ENCODE results near the gene INPP5J. TPM values are rescaled to one million over a fixed set of nuclear protein-coding genes. Genes with fewer than 3 reads are reported as not detected.

INPP5J gene
- total and polyA plus RNA-seq, 10 of the 15 experiments (the other 5 are each of a cell fraction or from before 2014, with no cell fraction given): 0.18 to 2.8 (median 1.5) TPM; not detected in 1

- no peaks in the 10 kb centered on the region for H3K9me3 ChIP-seq (replicated peaks; ENCODE audit: control insufficient read depth, insufficient read depth, low read length)
- ChIA-PET CTCF (interaction anchor here (0.9 to 1.8 kb wide), 7 partner anchors 9 to 332 kb away, joined by 3 to 6 read pairs (median 4); no protein-coding TSS in a partner anchor), POLR2A (interaction anchor here (0.5 to 1.7 kb wide), 3 partner anchors 13 to 461 kb away, joined by 4 to 6 read pairs (median 4); no protein-coding TSS in a partner anchor), RAD21 (ENCODE audit: unreplicated experiment) (interaction anchor here (0.6 to 1.5 kb wide), 3 partner anchors 9 to 826 kb away, joined by 3 to 5 read pairs (median 3); partner anchors contain the start of gene LIMK2), SMC1A (ENCODE audit: uncharacterized antibody, unreplicated experiment) (interaction anchor here (0.7 to 1.9 kb wide), 5 partner anchors 9 to 39 kb away, joined by 3 to 6 read pairs (median 4); partner anchors contain the start of gene SELENOM)
- H3K4me3 ChIP-seq: no peak overlapping the region
- FAIRE-seq (no peak), DNase-seq (ENCODE audit: low read depth, low spot score) (no peak), ATAC-seq (no peak)
- TF ChIP-seq, protein P1, sequence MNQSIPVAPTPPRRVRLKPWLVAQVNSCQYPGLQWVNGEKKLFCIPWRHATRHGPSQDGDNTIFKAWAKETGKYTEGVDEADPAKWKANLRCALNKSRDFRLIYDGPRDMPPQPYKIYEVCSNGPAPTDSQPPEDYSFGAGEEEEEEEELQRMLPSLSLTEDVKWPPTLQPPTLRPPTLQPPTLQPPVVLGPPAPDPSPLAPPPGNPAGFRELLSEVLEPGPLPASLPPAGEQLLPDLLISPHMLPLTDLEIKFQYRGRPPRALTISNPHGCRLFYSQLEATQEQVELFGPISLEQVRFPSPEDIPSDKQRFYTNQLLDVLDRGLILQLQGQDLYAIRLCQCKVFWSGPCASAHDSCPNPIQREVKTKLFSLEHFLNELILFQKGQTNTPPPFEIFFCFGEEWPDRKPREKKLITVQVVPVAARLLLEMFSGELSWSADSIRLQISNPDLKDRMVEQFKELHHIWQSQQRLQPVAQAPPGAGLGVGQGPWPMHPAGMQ (IDR thresholded peaks at IDR 0.05; ENCODE audit: borderline replicate concordance): no peak
- TF ChIP-seq ZNF274 (IDR thresholded peaks at IDR 0.05; ENCODE audit: insufficient read depth, insufficient read length) (no peak), SP1 (IDR thresholded peaks at IDR 0.05; ENCODE audit: low read depth, low read length) (no peak), BMI1 (IDR thresholded peaks at IDR 0.05; ENCODE audit: borderline replicate concordance) (no peak), STAT1 (conservative IDR thresholded peaks at IDR 0.05) (no peak), RCOR1 (conservative IDR thresholded peaks at IDR 0.05; ENCODE audit: low read depth, low read length) (no peak), TCF7 (IDR thresholded peaks at IDR 0.05; ENCODE audit: borderline replicate concordance) (no peak), CBX3 (IDR thresholded peaks at IDR 0.05; ENCODE audit: borderline replicate concordance, low read depth) (no peak), MYB (IDR thresholded peaks at IDR 0.05; ENCODE audit: borderline replicate concordance, low read depth, low read length) (no peak), STAT3 (IDR thresholded peaks at IDR 0.05; ENCODE audit: low read depth, low read length) (no peak)
- TF ChIP-seq, protein P2, sequence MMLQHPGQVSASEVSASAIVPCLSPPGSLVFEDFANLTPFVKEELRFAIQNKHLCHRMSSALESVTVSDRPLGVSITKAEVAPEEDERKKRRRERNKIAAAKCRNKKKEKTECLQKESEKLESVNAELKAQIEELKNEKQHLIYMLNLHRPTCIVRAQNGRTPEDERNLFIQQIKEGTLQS (IDR thresholded peaks at IDR 0.05; ENCODE audit: borderline replicate concordance, extremely low read depth, low read depth, low read length): no peak
- BruUV-seq (replicated peaks): no TSS peak
- H4K20me1 ChIP-seq (ENCODE audit: control insufficient read depth, insufficient read depth): no peaks in the 10 kb centered on the region
- no peaks in the 10 kb centered on the region for H3K79me2 ChIP-seq (ENCODE audit: control insufficient read depth, insufficient read depth, low read length)
- no peak overlapping the region for H3K4me2 ChIP-seq (ENCODE audit: control insufficient read depth, insufficient read depth)
- no peak overlapping the region for H2AFZ ChIP-seq (ENCODE audit: control insufficient read depth, low read depth, low read length)
- no peak overlapping the region for H3K9ac ChIP-seq (ENCODE audit: control insufficient read depth, insufficient read depth, low read length)
- H3K4me1 ChIP-seq (ENCODE audit: control insufficient read depth, insufficient read depth, low read length): no peaks in the 10 kb centered on the region
- WGBS (ENCODE audit: insufficient coverage, insufficient replicate concordance, low lambda C conversion rate, missing lambda C conversion rate): 89% methylated on average over 3 of the region's 3 CpGs
- in situ Hi-C loops (cut with MboI) (no loop called here), intact Hi-C loops (cut with micrococcal nuclease; ENCODE audit: unreplicated experiment) (no loop called here)
- H3K27me3 ChIP-seq (replicated peaks in 1 of 2; ENCODE audit: control insufficient read depth in 2 of 2, insufficient read depth in 2 of 2, low read length in 1 of 2): no peaks in the 10 kb centered on the region
- H3K36me3 ChIP-seq (ENCODE audit: control insufficient read depth in 2 of 2, insufficient read depth in 2 of 2, low read length in 1 of 2): peaks cover 0 to 4% of the 10 kb centered on the region in 2 experiments; a peak in 3 of 4 replicates
- no peak overlapping the region for H3K27ac ChIP-seq (ENCODE audit: control insufficient read depth, insufficient read depth)
Observed at GRCh38 chr22:31095637-31096249, 27.0 kb upstream of the INPP5J start.

Data from GM12878 (cell line).